Prostate gland (tissue), 2 donors: ENCODE data around the gene OR1I1. TPM values are rescaled to one million over a fixed set of nuclear protein-coding genes. Genes with fewer than 3 reads are reported as not detected.

Source experiments
- DNase-seq: peaks from one replicate; pipeline ENCODE4 v3.0.0-alpha.2; 2019; ENCODE audit warnings: low spot score
- H3K27ac ChIP-seq, 2 donors: fragments of 200-600 bp; sonication (generic); 2 replicates each; pipeline ENCODE4 v1.5.1; 2017 to 2019
- H3K27me3 ChIP-seq: fragments of 200-600 bp; sonication (generic); replicated peaks from 2 replicates; pipeline ENCODE4 v1.5.1; 2019; ENCODE audit not compliant: insufficient read depth
- H3K36me3 ChIP-seq, 2 donors: fragments of 200-600 bp; sonication (generic); 1 replicate in 1 of 2; 2 replicates in 1 of 2; pipeline versions ENCODE4 v1.5.1 to v1.8.1; 2017 to 2019
- H3K4me1 ChIP-seq: fragments of 200-600 bp; sonication (generic); replicated peaks from 2 replicates; pipeline ENCODE4 v1.5.1; 2019
- H3K4me3 ChIP-seq, 2 donors: fragments of 200-600 bp; sonication (generic); 2 replicates each; pipeline ENCODE4 v1.5.1; 2017 to 2019
- H3K9me3 ChIP-seq: fragments of 200-600 bp; sonication (generic); 2 replicates; pipeline ENCODE4 v1.5.1; 2017
- POLR2A ChIP-seq: fragments of 450-650 bp; IDR thresholded peaks from one replicate; pipeline ENCODE4 v1.6.1; 2016; ENCODE audit warnings: antibody characterized with exemption, mild to moderate bottlenecking
- POLR2AphosphoS5 ChIP-seq: sonication (generic); formaldehyde crosslinking; IDR thresholded peaks from one replicate; pipeline ENCODE4 v1.6.1; 2017; ENCODE audit warnings: antibody characterized with exemption
- WGBS: methylation state at CpG from one replicate; pipeline ENCODE4 v1.1.5; 2018; 5-methylcytosine and 5-hydroxymethylcytosine counted together
- intact Hi-C: fragments of 100-400 bp; cut with DNase I; formaldehyde crosslinking; loops from one replicate; pipeline ENCODE4 v1.14.2; 2022
- total RNA-seq, 2 donors: library from RNA; depleted of rRNA; stranded (reverse); fragments of >200 nt; gene quantifications; one replicate each; pipeline ENCODE4 v1.1.0, GENCODE V29; 2016
- TF ChIP-seq, protein P1 (sequence below), 4 experiments: fragments of 200-600 bp in 2 of 4; fragments of 450-650 bp in 2 of 4; sonication (generic) in 2 of 4; IDR thresholded peaks; 1 replicate in 3 of 4; 2 replicates in 1 of 4; pipeline ENCODE4 v1.5.1; 2016 to 2019; ENCODE audit warnings: antibody characterized with exemption in 4 of 4, mild to moderate bottlenecking in 2 of 4, moderate library complexity in 2 of 4

OR1I1 gene
- total RNA-seq, 2 donors from 2014 or later, result not detected

DNA sequence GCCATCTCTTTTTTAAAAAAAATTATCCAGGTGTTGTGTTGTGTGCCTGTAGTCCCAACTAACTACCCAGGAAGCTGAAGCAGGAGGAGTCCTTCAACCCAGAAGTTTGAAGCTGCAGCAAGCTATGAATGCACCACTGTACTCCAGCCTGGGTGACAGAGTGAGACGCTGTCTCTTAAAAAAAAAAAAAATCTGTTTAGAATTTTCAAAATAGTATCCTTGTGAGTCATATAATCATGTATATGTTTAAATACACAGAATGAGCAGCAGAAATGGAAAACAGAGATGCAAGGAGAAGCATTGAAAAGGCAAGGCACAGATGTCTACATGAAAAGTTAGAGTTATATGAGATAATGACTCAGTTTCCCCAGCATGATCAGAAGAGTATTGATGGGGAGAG, 56.4 kb downstream of the OR1I1 start:
- intact Hi-C loops, result no loop called here
- Histone ChIP-seq H3K4me3 (no peak overlapping the region), H3K9me3 (no peaks in the 10 kb centered on the region), H3K4me1 (no peaks in the 10 kb centered on the region), H3K27me3 (no peaks in the 10 kb centered on the region), H3K36me3 (no peaks in the 10 kb centered on the region), H3K27ac (no peak overlapping the region)
- DNase-seq, result no peak
- no peak for TF ChIP-seq POLR2AphosphoS5
- no peak for TF ChIP-seq POLR2A
- TF ChIP-seq, protein P1, sequence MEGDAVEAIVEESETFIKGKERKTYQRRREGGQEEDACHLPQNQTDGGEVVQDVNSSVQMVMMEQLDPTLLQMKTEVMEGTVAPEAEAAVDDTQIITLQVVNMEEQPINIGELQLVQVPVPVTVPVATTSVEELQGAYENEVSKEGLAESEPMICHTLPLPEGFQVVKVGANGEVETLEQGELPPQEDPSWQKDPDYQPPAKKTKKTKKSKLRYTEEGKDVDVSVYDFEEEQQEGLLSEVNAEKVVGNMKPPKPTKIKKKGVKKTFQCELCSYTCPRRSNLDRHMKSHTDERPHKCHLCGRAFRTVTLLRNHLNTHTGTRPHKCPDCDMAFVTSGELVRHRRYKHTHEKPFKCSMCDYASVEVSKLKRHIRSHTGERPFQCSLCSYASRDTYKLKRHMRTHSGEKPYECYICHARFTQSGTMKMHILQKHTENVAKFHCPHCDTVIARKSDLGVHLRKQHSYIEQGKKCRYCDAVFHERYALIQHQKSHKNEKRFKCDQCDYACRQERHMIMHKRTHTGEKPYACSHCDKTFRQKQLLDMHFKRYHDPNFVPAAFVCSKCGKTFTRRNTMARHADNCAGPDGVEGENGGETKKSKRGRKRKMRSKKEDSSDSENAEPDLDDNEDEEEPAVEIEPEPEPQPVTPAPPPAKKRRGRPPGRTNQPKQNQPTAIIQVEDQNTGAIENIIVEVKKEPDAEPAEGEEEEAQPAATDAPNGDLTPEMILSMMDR (IDR thresholded peaks at IDR 0.05), result no peak
- 58% methylated on average over 1 of the region's 1 CpG for WGBS

- Histone ChIP-seq H3K36me3 (no peaks in the 10 kb centered on the region), H3K27ac (no peak overlapping the region), H3K4me3 (no peak overlapping the region), H3K27me3 (no peaks in the 10 kb centered on the region), H3K9me3 (no peaks in the 10 kb centered on the region), H3K4me1 (no peaks in the 10 kb centered on the region)
- intact Hi-C loops, result no loop called here
- no peak for DNase-seq
- 83% methylated on average over 25 of the region's 25 CpGs for WGBS
- TF ChIP-seq POLR2A (no peak), POLR2AphosphoS5 (no peak)
- TF ChIP-seq, protein P1 (IDR thresholded peaks at IDR 0.05), result no peak
These were observed 59.1 kb downstream of the OR1I1 start for GRCh38 chr19:15141143-15141542.

DNA sequence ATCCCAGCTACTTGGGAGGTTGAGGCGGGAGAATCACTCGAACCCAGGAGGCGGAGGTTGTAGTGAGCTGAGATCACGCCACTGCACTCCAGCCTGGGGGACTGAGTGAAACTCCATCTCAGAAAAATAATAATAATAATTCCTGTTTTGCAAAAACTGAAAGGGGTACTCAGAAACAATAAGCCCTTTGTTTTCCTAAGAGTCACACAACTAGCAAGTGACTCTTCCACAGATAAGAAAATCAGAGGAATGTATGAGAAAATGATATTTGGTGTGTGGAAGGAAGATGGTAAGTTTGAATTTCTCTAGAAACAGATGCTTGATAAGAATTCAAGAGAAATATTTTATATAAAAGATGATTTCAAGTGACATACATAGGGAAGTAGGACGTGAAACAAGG, 60.3 kb downstream of the OR1I1 start:
- no peaks in the 10 kb centered on the region for H3K4me1 ChIP-seq
- no peaks in the 10 kb centered on the region for H3K36me3 ChIP-seq
- intact Hi-C loops, result no loop called here
- H3K9me3 ChIP-seq, result no peaks in the 10 kb centered on the region
- no peak overlapping the region for H3K4me3 ChIP-seq
- no peaks in the 10 kb centered on the region for H3K27me3 ChIP-seq
- H3K27ac ChIP-seq, result no peak overlapping the region
- no peak for TF ChIP-seq POLR2A
- no peak for TF ChIP-seq POLR2AphosphoS5
- TF ChIP-seq, protein P1 (IDR thresholded peaks at IDR 0.05), result no peak
- WGBS, result 85% methylated on average over 5 of the region's 5 CpGs
- no peak for DNase-seq

Other genes with a start within 250 kb of the OR1I1 start
- gene OR7A5, start 247.0 kb upstream of the OR1I1 start, total RNA-seq, result 1 to 10 TPM in 1 of 2 donors, under 1 TPM in 1; 0.57 to 1.4 TPM
- gene OR7C1, start 247.0 kb upstream of the OR1I1 start, total RNA-seq, result 1 to 10 TPM; 3.2 to 5.1 TPM
- not detected for gene OR7A10, start 233.3 kb upstream of the OR1I1 start, total RNA-seq
- not detected for gene OR7A17, start 196.1 kb upstream of the OR1I1 start, total RNA-seq
- not detected for gene OR7C2, start 140.7 kb upstream of the OR1I1 start, total RNA-seq
- 100 to 1,000 TPM in 1 of 2 donors, under 1 TPM in 1; 0.41 to 255 TPM for gene SLC1A6, start 102.3 kb upstream of the OR1I1 start, total RNA-seq
- under 1 TPM; 0.09 to 0.51 TPM for gene CASP14, start 32.7 kb upstream of the OR1I1 start, total RNA-seq
- 10 to 100 TPM; 12.2 to 30.4 TPM for gene SYDE1, start 25.2 kb downstream of the OR1I1 start, total RNA-seq
- gene NOTCH3, start 118.8 kb downstream of the OR1I1 start, total RNA-seq, result 10 to 100 TPM; 31.8 to 48.0 TPM
- gene EPHX3, start 150.2 kb downstream of the OR1I1 start, total RNA-seq, result 1 to 10 TPM; 1.4 to 1.6 TPM